HG03135 (cell line): ENCODE results near the gene CER1.

Experiments
- ATAC-seq: cut with Tn5 transposase; IDR thresholded peaks from one replicate; pipeline ENCODE4 v1.9.1; 2021; ENCODE audit warnings: mild to moderate bottlenecking, moderate library complexity; ENCODE audit not compliant: unreplicated experiment

Gene CER1

GRCh38 chr9:14722391-14723035, at the start of gene CER1:
CER1 (minus strand) TSS chr9:14722733; CDS start chr9:14722672, 61 bp downstream.
- ATAC-seq = no peak

GRCh38 chr9:14770592-14770991, 48.1 kb upstream of the CER1 start:
- no peak for ATAC-seq

GRCh38 chr9:14769230-14769571, 46.7 kb upstream of the CER1 start:
- no peak for ATAC-seq

GRCh38 chr9:14768405-14769229, 46.1 kb upstream of the CER1 start:
- no peak for ATAC-seq

- no peak for ATAC-seq
These were observed 43.8 kb upstream of the CER1 start for GRCh38 chr9:14766299-14766698.

- ATAC-seq = no peak
These were observed 39.1 kb upstream of the CER1 start for GRCh38 chr9:14761584-14761983.

GRCh38 chr9:14760060-14760459, 37.5 kb upstream of the CER1 start:
- no peak for ATAC-seq

- ATAC-seq = no peak
These were observed 33.8 kb upstream of the CER1 start for GRCh38 chr9:14756291-14756690.

- no peak for ATAC-seq
These were observed 30.3 kb upstream of the CER1 start for GRCh38 chr9:14752871-14753270.

- ATAC-seq = no peak
These were observed 29.7 kb upstream of the CER1 start for GRCh38 chr9:14752271-14752670.

GRCh38 chr9:14750821-14751220, 28.3 kb upstream of the CER1 start:
- ATAC-seq = no peak

- no peak for ATAC-seq
These were observed 27.2 kb upstream of the CER1 start for GRCh38 chr9:14749741-14750211.

- ATAC-seq = no peak
These were observed 25.8 kb upstream of the CER1 start for GRCh38 chr9:14748373-14748772.

GRCh38 chr9:14747111-14747510, 24.6 kb upstream of the CER1 start:
- no peak for ATAC-seq

GRCh38 chr9:14746626-14747025, 24.1 kb upstream of the CER1 start:
- no peak for ATAC-seq

GRCh38 chr9:14744768-14745167, 22.2 kb upstream of the CER1 start:
- no peak for ATAC-seq

GRCh38 chr9:14741369-14741768, 18.8 kb upstream of the CER1 start:
- no peak for ATAC-seq

- ATAC-seq = no peak
These were observed 10.6 kb upstream of the CER1 start for GRCh38 chr9:14733133-14733532.

- ATAC-seq = no peak
These were observed 8.9 kb upstream of the CER1 start for GRCh38 chr9:14731294-14731981.

GRCh38 chr9:14730461-14730898, 7.9 kb upstream of the CER1 start:
- ATAC-seq = no peak

GRCh38 chr9:14723301-14723700, 768 bp upstream of the CER1 start:
- no peak for ATAC-seq
